Tibial nerve (tissue), 4 donors: ENCODE measurements around the gene UPF3B.
"Not testable (repeated sequence)": the region's sequence is repeated elsewhere in the genome, so short reads cannot be mapped to it uniquely, and the experiment has no call there.

Experiments used
- EP300 ChIP-seq, 2 donors: sonication (generic); formaldehyde crosslinking; IDR thresholded peaks; one replicate each; pipeline ENCODE4 v1.6.1; 2017; ENCODE audit warnings: antibody characterized with exemption in 2 of 2, mild to moderate bottlenecking in 1 of 2
- TF ChIP-seq, protein P1 (sequence below), 5 experiments: fragments of 200-600 bp in 3 of 5; fragments of 450-650 bp in 2 of 5; sonication (generic) in 3 of 5; IDR thresholded peaks; one replicate each; pipeline ENCODE4 v1.5.1; 2016 to 2019; ENCODE audit warnings: antibody characterized with exemption in 5 of 5, mild to moderate bottlenecking in 3 of 5, moderate library complexity in 2 of 5

DNA sequence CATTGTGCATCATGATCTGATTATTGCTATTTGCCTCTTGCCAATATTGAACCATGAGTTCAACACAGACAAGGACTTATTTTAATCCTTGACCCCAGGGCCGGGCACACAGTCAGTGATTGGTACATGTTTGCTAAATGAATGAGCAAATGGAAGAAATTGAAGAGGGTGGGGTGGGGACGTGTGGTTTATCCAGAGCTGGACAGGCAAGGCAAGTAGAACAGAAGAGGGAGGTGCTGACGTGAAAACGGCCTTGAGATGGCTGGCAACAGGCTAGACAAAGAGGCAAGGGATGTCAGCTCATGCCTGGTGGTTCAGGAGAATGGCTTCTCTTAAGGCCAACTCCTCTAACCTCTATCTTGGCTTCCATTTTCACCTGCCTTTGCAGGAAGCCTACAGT is 44.3 kb downstream of the UPF3B start:
- TF ChIP-seq, protein P1, sequence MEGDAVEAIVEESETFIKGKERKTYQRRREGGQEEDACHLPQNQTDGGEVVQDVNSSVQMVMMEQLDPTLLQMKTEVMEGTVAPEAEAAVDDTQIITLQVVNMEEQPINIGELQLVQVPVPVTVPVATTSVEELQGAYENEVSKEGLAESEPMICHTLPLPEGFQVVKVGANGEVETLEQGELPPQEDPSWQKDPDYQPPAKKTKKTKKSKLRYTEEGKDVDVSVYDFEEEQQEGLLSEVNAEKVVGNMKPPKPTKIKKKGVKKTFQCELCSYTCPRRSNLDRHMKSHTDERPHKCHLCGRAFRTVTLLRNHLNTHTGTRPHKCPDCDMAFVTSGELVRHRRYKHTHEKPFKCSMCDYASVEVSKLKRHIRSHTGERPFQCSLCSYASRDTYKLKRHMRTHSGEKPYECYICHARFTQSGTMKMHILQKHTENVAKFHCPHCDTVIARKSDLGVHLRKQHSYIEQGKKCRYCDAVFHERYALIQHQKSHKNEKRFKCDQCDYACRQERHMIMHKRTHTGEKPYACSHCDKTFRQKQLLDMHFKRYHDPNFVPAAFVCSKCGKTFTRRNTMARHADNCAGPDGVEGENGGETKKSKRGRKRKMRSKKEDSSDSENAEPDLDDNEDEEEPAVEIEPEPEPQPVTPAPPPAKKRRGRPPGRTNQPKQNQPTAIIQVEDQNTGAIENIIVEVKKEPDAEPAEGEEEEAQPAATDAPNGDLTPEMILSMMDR (IDR thresholded peaks at IDR 0.05) = not testable (repeated sequence)
- not testable (repeated sequence) for TF ChIP-seq EP300 (IDR thresholded peaks at IDR 0.05)
